HG02610 (cell line): Measurements from ENCODE around the gene KIF27.
"Not testable (repeated sequence)": the region's sequence is repeated elsewhere in the genome, so short reads cannot be mapped to it uniquely, and the experiment has no call there.

Source experiments
- ATAC-seq: cut with Tn5 transposase; IDR thresholded peaks from one replicate; pipeline ENCODE4 v1.9.1; 2021; ENCODE audit warnings: mild to moderate bottlenecking, moderate library complexity; ENCODE audit not compliant: unreplicated experiment

KIF27 gene

DNA sequence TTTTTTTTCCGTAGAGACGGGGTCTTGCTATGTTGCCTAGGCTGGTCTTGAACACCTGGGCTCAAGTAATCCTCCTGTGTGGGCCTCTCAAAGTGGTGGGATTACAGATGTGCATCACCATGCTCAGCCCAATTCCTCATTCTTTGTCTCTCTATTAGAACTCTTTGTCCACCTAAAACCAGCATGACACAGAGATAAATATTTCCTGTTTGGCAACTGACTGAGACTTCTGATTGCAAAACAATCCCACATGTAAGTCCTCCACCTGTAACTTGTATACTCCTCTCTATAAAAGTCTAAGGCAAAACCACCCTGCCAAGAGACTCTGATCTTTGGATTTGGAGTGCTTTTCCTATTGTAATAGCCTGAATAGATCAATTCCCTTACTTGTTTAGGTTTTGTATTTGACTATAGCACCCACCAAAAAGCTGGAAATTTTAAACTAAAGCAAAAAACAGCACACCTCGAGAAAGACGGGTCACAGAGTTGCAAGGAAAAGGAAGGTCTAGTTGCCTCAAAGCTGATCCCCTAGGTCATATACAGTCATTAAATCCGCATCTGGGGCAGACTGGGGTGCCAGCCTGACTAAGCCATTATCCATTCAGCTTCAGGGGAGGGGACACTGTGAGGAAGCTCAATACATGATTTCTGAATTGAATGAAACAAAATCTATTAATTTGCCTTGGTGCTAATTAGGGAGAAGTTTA lies 13.5 kb upstream of the KIF27 start:
- no peak for ATAC-seq

DNA sequence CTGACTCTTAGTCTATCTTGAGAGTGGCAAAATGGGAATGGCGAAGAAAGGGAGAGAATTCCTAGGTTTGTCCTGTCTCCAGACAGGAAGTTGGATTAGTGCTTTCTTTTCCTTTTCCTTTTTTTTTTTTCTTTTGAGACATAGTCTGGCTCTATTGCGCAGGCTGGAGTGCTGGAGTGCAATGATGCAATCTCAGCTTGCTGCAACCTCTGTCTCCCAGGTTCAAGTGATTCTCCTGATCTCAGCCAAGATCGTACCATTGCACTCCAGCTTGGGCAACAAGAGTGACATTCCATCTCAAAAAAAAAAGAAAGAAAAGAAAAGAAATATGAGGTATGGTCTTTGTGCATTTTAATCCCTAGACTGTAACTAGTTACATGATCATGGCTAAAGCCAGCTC lies 12.6 kb upstream of the KIF27 start:
- no peak for ATAC-seq

DNA sequence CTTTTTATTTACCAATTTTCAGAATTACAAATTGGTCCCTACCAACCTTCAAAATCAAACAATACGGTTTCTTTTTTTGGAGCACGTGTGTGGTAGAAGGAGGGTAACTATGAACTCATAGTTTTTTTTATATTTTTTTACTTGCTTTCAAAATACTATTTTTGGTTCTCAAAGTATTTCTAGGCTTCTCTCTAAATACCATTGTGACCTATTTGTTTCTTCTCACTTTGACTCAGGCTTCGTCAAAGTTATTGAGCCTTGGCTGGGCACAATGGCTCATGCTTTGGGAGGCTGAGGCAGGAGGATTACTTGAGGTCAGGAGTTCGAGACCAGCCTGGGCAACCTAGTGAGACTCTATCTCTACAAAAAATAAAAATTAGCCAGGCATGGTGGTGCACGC lies 11.6 kb upstream of the KIF27 start:
- no peak for ATAC-seq

GRCh38 chr9:83932011-83932410 lies 10.8 kb upstream of the KIF27 start:
- no peak for ATAC-seq

DNA sequence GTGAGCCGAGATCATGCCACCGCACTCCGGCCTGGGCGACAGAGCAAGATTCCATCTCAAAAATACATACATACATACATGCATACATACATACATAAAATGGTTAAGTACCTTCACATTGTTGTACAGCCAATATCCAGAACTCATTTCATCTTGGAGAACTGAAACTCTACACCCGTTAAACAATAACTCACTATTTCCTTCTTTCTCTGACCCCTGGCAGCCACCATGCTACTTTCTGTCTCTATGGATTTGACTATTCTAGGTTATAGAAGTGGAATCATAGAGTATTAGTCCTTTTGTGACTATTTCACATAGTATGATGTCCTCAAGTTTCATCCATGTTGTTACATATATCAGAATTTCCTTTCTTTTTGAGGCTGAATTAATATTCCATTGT lies 9.6 kb upstream of the KIF27 start:
- no peak for ATAC-seq

- ATAC-seq: no peak
Measured at GRCh38 chr9:83927591-83927990, 6.4 kb upstream of the KIF27 start.

DNA sequence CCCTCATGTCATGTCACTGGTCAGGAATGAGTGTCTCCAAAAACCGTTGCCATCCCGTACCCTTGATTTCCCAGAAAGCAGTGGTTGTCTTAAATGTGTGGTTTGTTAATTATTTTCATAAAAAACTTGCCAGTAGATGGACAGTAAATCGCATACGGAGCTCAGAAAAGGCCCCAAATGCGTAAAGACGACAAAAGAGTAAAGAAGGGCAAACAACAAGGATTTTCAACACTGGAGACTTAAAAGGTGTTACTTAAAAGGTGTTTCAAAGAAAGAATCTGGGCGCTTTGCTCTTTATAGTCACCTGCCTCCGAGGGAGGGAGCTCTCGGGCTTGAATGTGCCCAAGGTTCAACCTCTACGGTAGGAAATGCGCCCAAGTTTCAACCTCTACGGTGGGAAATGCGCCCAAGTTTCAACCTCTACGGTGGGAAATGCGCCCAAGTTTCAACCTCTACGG lies 734 bp downstream of the KIF27 start:
- peak; percentile 27 for ATAC-seq

DNA sequence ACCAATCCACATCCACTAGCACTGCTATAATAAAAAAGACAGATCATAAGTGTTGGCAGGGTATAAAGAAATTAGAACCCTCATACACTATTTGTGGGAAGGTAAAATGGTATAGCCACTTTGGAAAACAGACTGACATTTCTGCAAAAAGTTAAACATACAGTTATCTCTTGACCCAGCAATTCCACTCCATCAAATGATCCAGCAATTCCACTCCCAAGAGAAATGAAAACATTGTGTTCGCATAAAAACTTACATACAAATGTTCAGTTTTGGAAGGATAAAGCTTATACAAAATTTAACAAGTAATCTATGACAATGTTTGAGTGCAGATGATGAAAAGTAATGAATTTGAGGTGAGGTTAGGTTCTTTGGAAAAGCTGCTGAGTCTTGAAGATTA lies 2.1 kb downstream of the KIF27 start:
- no peak for ATAC-seq

DNA sequence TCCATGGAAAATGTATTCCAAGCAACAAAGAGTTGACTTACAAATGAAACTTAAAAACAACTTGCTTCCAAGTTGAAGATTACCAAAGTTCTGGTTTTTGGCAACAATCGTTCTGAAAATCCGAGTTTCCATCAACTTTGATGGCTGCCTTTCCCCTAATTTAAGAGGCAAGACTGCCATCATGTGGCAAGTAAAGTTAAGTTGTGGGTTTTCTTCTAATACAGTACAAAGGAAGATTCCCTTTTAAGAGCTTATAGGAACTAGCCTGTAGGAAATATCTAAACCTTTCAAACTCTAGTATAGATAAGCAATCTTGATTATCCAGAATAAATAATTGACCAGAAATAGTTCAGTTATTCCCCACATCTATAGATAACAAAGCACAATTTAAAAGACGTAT lies 9.0 kb downstream of the KIF27 start:
- ATAC-seq: peak; percentile 56

DNA sequence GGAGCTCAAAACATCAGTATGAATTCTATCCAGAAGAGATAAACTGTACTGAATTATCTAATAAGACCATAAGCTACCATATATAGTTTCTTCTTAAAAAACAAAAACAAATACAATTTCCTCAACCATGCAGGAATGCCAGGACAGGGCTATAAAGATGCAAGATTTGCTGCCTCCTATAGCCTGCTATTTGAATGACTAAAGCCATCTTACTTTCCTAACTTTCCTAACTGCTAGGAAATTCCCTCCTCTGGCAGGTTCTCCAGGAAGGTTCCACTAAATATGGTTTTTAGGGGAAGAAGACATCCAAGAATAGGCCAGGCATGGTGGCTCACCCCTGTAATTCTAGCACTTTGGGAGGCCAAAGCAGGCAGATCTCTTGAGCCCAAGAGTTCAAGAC lies 15.1 kb downstream of the KIF27 start:
- ATAC-seq: no peak

DNA sequence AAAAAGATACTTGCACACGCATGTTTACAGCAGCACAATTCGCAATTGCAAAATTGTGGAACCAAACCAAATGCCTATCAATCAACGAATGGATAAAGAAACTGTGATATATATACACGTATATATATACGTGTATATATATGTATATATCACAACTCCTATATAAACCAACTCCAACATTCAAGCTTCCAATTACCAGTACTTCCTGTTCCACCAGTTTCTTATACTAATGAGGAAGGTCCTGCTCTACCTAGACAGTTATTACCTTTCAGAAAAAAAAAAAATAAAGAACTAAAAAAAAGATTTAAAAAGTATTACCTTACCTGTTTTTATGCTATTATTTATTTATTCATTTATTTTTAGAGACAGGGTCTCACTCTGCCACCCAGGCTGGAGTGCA lies 20.6 kb downstream of the KIF27 start:
- ATAC-seq: not testable (repeated sequence)

GRCh38 chr9:83894301-83894700 lies 26.9 kb downstream of the KIF27 start:
- ATAC-seq: not testable (repeated sequence)

- ATAC-seq: not testable (repeated sequence)
Measured at GRCh38 chr9:83886498-83886897, 34.7 kb downstream of the KIF27 start.

DNA sequence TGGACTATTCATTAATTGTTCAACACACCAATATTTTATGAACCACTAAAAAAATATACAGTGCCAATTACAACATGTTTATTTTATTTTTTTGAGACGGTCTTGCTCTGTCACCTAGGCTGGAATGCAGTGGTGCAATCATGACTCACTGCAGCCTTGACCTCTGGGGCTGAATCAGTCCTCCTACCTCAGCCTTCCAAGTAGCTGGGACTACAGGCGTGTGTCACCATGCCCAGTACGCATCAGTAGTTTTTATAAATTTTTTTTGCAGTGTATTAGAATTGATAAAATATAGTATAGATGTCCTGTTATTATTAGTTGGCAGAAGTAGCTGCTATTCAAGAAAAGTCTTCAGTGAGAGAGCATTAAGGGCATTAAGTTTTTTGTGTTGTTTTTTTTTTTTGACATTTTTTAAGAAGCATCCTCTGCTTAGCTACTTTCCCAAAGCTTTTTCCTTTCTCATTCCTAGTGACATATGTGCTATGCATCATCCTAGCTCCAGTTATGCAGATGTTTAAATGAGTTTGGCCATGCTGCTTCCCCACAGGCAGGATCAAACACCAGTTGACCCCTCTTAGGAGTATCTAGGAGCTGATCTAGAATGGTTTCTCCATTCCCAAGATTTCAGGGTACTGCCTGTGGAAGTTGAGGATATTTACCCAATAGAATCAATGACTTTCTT lies 35.5 kb downstream of the KIF27 start:
- not testable (repeated sequence) for ATAC-seq

DNA sequence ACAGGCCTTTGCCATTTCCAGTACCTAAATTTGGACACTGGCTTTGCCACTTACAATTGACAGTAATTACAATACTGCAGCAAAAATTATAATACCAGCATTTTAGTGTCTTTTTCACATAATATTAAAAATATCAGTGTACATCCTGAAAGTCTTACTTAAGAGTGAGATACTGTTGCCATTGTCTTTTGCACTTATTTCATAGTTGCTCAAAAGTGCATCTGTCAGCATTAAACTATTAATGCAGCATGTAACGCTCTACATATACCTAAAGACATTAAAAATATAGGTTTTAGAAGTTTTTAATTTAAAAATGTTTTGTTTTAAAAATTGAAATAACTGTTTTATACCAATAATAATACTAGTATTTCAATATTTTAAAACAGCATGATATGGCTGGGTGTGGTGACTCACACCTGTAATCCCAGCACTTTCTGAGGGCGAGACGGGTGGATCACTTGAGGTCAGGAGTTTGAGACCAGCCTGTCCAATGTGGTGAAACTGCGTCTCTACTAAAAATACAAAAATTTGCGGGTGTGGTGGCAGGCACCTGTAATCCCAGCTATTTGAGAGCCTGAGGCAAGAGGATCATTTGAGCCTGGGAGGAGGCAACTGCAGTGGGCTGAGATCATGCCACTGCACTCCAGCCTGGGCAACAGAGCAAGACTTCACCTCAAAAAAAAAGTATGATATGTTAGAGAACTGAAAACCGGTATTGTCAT lies 39.4 kb downstream of the KIF27 start:
- not testable (repeated sequence) for ATAC-seq

DNA sequence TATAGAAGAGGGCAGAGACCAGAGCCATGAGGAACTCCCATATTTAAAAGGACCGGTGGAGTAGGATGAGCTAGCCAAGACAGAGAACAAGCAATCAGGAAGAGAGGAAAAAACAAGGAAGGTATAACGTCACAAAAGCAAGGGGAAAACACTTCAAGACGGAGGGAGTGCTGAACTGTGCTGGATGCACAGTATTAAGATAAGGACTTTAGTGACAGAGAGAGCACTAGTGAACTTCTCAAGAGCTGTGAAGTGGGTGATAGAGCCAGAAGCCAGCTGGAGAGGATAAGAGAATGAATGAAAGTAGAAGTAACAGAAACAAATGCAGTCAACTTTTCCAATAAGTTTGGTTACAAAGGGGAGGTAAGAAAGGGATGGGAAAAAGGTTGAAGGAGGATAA lies 45.7 kb downstream of the KIF27 start:
- ATAC-seq: not testable (repeated sequence)

DNA sequence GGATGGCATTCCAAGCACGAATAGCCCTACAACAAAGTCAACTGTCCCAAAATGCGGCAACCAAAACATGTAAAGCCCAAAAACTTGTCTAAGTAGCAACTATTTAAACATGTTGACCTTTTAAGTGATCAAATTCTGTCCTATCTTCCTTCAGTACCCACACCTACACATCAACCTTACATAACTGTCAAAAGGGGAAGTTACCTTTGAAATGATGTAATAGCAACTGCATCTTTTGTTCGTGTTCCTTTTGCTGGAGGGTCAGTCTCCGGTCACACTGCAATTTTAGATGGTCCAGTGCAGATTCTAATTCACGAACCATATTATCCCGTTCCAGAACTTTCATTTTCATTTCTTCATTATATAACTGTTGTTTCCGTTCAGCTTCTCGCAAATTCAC lies 71.3 kb downstream of the KIF27 start:
- not testable (repeated sequence) for ATAC-seq

DNA sequence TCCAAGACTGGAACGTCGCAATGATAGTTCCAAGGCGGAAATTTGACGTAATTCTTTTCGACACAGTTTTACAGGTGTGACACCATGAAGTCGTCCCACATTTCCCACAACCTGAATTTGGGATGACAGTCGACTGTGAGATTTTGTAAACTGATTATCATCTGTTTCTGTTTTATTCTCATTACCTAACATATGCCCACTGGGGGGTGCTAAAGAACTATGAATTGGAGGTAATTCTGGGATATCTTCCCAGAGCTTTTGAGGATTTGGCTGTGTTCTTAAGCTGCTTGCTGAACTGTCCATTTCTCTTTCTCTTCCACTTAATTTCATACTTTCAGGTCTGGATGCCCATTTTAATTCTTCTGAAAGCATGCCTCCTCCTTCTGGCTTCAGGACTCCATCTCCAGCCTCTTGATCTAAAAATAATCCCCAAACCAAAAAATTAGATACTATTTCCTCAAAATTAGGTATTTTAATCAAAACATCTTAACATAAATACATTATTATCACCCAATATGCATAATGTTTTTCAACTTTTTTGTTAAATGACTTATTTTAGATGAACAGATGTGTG lies 84.1 kb downstream of the KIF27 start:
- not testable (repeated sequence) for ATAC-seq

DNA sequence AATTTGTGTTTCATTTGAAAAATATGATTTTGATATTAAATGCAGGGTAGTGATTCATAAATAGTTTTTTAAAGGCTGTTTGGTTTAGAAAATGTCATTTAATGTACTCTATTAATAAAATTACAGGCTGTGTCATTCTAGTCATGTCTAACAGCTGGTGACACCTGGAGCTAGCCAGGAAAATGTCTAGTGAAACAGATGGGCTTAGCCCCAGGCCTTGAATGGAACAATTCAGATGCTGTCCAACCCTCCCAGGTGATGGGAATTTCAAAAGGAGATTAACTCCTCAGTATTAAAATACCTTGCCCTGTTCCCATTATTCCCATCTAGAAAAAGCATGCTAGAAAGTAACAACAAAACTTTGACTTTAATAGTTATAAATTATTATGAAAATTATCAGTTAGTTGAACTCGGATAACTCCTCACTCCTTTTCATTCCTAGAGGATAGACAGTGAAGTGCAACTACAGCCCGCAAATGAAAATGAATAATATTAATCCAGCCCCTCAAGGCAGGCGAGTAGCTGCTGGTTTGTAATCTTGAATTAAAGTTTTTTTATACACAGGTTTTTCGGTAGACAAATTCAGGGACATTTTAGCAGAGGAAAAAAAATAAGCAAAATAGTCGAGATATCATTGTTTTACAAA lies 90.7 kb downstream of the KIF27 start:
- not testable (repeated sequence) for ATAC-seq

- ATAC-seq: not testable (repeated sequence)
Measured at GRCh38 chr9:83824986-83825623, 96.1 kb downstream of the KIF27 start.
